Measurements from ENCODE around the gene NCK2.

- TF ChIP-seq, protein P1, sequence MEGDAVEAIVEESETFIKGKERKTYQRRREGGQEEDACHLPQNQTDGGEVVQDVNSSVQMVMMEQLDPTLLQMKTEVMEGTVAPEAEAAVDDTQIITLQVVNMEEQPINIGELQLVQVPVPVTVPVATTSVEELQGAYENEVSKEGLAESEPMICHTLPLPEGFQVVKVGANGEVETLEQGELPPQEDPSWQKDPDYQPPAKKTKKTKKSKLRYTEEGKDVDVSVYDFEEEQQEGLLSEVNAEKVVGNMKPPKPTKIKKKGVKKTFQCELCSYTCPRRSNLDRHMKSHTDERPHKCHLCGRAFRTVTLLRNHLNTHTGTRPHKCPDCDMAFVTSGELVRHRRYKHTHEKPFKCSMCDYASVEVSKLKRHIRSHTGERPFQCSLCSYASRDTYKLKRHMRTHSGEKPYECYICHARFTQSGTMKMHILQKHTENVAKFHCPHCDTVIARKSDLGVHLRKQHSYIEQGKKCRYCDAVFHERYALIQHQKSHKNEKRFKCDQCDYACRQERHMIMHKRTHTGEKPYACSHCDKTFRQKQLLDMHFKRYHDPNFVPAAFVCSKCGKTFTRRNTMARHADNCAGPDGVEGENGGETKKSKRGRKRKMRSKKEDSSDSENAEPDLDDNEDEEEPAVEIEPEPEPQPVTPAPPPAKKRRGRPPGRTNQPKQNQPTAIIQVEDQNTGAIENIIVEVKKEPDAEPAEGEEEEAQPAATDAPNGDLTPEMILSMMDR (IDR thresholded peaks at IDR 0.05; ENCODE audit: poor library complexity), result no peak
- TF ChIP-seq EZH2 (IDR thresholded peaks at IDR 0.05; ENCODE audit: borderline replicate concordance), result no peak
Observed at GRCh38 chr2:105883911-105884694, 139.4 kb downstream of the NCK2 start.
